A673 (cell line): ENCODE data around the gene TBC1D22A. TPM values are rescaled to one million over a fixed set of nuclear protein-coding genes. Genes with fewer than 3 reads are reported as not detected.

Source experiments
- BruUV-seq: library from RNA; stranded (reverse); fragments of 400-500 nt; replicated peaks from 2 replicates; lab custom pipeline; 2021; lab: Mats Ljungman, UMichigan
- CTCF ChIA-PET: fragments of 300-600 bp; sonication (Branson Sonifier 250); formaldehyde crosslinking; loops from one replicate; lab custom pipeline; 2022; ENCODE audit warnings: antibody characterized with exemption; lab: Charles Lee
- POLR2A ChIA-PET: fragments of 300-600 bp; sonication (Branson Sonifier 250); formaldehyde crosslinking; loops from one replicate; lab custom pipeline; 2022; ENCODE audit warnings: antibody characterized with exemption; ENCODE audit not compliant: low non-redundant PET; lab: Charles Lee
- DNase-seq: peaks from one replicate; pipeline ENCODE4 v3.0.0-alpha.2; 2015; ENCODE audit warnings: low spot score
- H3K27ac ChIP-seq: fragments of 200-600 bp; sonication (generic); 2 replicates; pipeline ENCODE4 v1.5.1; 2016; ENCODE audit warnings: mixed run types, low read depth, mild to moderate bottlenecking, mixed read lengths, antibody characterized with exemption, low read length; ENCODE audit not compliant: poor library complexity, severe bottlenecking
- H3K27me3 ChIP-seq: fragments of 200-600 bp; sonication (generic); replicated peaks from 2 replicates; pipeline ENCODE4 v1.6.1; 2017; ENCODE audit warnings: mixed run types, low read depth, mild to moderate bottlenecking, mixed read lengths, antibody characterized with exemption, low read length; ENCODE audit not compliant: insufficient read depth, poor library complexity
- H3K36me3 ChIP-seq: fragments of 200-600 bp; sonication (generic); 2 replicates; pipeline ENCODE4 v1.6.1; 2016; ENCODE audit warnings: mixed run types, mild to moderate bottlenecking, mixed read lengths, antibody characterized with exemption, low read length; ENCODE audit not compliant: insufficient read depth, poor library complexity, severe bottlenecking
- H3K4me1 ChIP-seq: fragments of 200-600 bp; sonication (generic); 2 replicates; pipeline ENCODE4 v1.6.1; 2017; ENCODE audit warnings: mixed run types, mild to moderate bottlenecking, mixed read lengths, antibody characterized with exemption, low read length; ENCODE audit not compliant: insufficient read depth, poor library complexity, severe bottlenecking
- H3K4me3 ChIP-seq: fragments of 200-600 bp; sonication (generic); 2 replicates; pipeline ENCODE4 v1.5.1; 2016; ENCODE audit warnings: low read depth, mixed run types, mild to moderate bottlenecking, mixed read lengths, low read length; ENCODE audit not compliant: poor library complexity, severe bottlenecking
- H3K9me3 ChIP-seq: fragments of 200-600 bp; sonication (generic); 2 replicates; pipeline ENCODE4 v1.6.1; 2016; ENCODE audit warnings: mixed run types, low read depth, mild to moderate bottlenecking, mixed read lengths, antibody characterized with exemption, low read length; ENCODE audit not compliant: poor library complexity, severe bottlenecking
- CTCF ChIP-seq: fragments of 300-800, 200-600 bp; sonication (generic); conservative IDR thresholded peaks from 2 replicates; pipeline ENCODE4 v1.5.1; 2017; ENCODE audit warnings: low read depth, mild to moderate bottlenecking, antibody characterized with exemption, low read length, moderate library complexity, mixed read lengths
- EZH2 ChIP-seq: fragments of 200-600 bp; sonication (generic); IDR thresholded peaks from 2 replicates; pipeline ENCODE4 v1.6.1; 2017; ENCODE audit warnings: borderline replicate concordance, low read depth, mild to moderate bottlenecking, mixed read lengths, antibody characterized with exemption, low read length; ENCODE audit not compliant: poor library complexity, severe bottlenecking
- intact Hi-C: fragments of 100-400 bp; cut with micrococcal nuclease; formaldehyde crosslinking; loops from one replicate; pipeline ENCODE4 v1.10.0; 2022; ENCODE audit not compliant: unreplicated experiment
- total RNA-seq: library from RNA; stranded (reverse); gene quantifications from 2 replicates; pipeline ENCODE4 v1.2.3, GENCODE V29; 2021

TBC1D22A gene
- total RNA-seq, 1 experiment from 2014 or later: 22.5 TPM

- no peak for TF ChIP-seq CTCF
- TF ChIP-seq EZH2: no peak
- intact Hi-C loops: no loop called here
- ChIA-PET CTCF (no interaction called here), POLR2A (interaction anchor here (0.6 kb wide), 1 partner anchor 29 kb away, joined by 4 read pairs; no protein-coding TSS in a partner anchor)
- Histone ChIP-seq H3K36me3 (no peaks in the 10 kb centered on the region), H3K27ac (no peak overlapping the region), H3K27me3 (no peaks in the 10 kb centered on the region), H3K4me3 (no peak overlapping the region), H3K4me1 (no peaks in the 10 kb centered on the region), H3K9me3 (no peaks in the 10 kb centered on the region)
- no TSS peak for BruUV-seq
- DNase-seq: no peak
Observed at GRCh38 chr22:46890819-46891218, 128.4 kb downstream of the TBC1D22A start.

DNA sequence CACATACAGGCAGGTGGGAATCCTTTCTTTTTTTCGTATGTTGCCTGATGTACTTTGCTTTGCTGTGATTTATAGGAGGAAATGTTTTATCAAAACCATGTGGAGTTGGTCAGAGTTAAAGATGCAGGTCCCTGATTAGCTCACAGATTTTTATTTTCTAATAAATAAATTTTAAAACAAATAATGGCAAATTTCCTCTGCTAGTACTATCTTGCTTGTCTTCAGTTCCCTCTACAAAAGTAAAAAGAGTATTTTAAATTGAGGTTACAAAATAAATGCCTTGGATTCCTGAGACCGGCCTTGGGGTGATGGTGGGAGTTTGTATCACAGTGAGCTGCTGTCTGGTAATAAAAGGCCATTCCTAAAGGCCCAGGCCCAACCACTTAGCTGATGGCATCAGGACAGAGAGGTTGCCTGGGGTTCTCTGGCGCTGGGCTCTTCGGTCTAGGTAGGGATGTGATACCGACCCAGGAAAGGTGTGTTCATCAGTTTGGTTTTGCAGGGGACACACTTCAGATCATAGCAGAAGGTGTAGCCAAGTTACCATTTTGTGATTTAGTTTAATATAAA lies 129.0 kb downstream of the TBC1D22A start:
- Histone ChIP-seq H3K4me1 (no peaks in the 10 kb centered on the region), H3K27ac (no peak overlapping the region), H3K4me3 (no peak overlapping the region), H3K36me3 (no peaks in the 10 kb centered on the region), H3K27me3 (no peaks in the 10 kb centered on the region), H3K9me3 (no peaks in the 10 kb centered on the region)
- intact Hi-C loops: no loop called here
- CTCF ChIA-PET: interaction anchor here (0.6 kb wide), 1 partner anchor 58 kb away, joined by 3 read pairs; no protein-coding TSS in a partner anchor
- DNase-seq: no peak
- TF ChIP-seq CTCF (no peak), EZH2 (no peak)
- BruUV-seq: no TSS peak
- POLR2A ChIA-PET: interaction anchor here (0.6 kb wide), 1 partner anchor 28 kb away, joined by 4 read pairs; no protein-coding TSS in a partner anchor

GRCh38 chr22:46892866-46893265 lies 130.4 kb downstream of the TBC1D22A start:
- CTCF ChIA-PET: no interaction called here
- H3K4me3 ChIP-seq: no peak overlapping the region
- H3K27me3 ChIP-seq: no peaks in the 10 kb centered on the region
- no peak for TF ChIP-seq EZH2
- no peak for TF ChIP-seq CTCF
- H3K36me3 ChIP-seq: no peaks in the 10 kb centered on the region
- H3K4me1 ChIP-seq: no peaks in the 10 kb centered on the region
- DNase-seq: no peak
- intact Hi-C loops: no loop called here
- POLR2A ChIA-PET: no interaction called here
- no peaks in the 10 kb centered on the region for H3K9me3 ChIP-seq
- BruUV-seq: no TSS peak
- H3K27ac ChIP-seq: no peak overlapping the region
